ENCODE measurements around the gene SUGCT. TPM values are rescaled to one million over a fixed set of nuclear protein-coding genes. Genes with fewer than 3 reads are reported as not detected.

SUGCT gene
- total and polyA plus RNA-seq, 2 of the 8 experiments (the other 6 are each of a cell fraction or from before 2014, with no cell fraction given) = 2.8 to 5.4 TPM

DNA sequence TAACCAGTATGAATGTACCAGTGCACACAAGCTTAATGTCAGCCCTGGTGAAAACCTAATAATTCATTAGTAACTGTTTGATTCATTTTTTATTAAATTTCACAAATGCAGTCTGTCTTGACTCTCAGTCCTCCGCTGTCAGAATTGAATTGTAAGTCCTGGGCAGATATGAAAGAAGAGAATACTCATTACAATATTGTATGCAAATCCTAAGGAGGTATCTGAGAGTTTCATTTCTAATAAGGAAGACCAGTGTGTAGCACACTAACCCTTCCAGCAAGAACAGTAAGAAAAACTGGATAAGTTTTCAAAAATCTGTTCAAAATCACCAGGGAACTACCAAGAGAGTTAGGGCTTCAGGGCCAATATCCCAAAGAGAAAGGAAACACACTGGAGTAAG lies 652.1 kb downstream of the SUGCT start:
- WGBS, 2 experiments (ENCODE audit: extremely low coverage in 1 of 2, insufficient coverage in 1 of 2, insufficient read length in 1 of 2, insufficient replicate concordance in 2 of 2, low coverage in 1 of 2, low lambda C conversion rate in 2 of 2, missing lambda C conversion rate in 1 of 2) = 87% methylated on average over 1 of the region's 1 CpG; no CpG with 5 or more reads in 1 of the 2 experiments
- POLR2A ChIA-PET (ENCODE audit: partially characterized antibody) = no interaction called here

More for the DNA sequence above, 652.1 kb downstream of the SUGCT start:
- H3K4me1 ChIP-seq (replicated peaks in 1 of 4; ENCODE audit: control insufficient read depth in 3 of 4, insufficient read depth in 4 of 4, low read length in 3 of 4) = no peaks in the 10 kb centered on the region
- no peak overlapping the region for H4K91ac ChIP-seq (replicated peaks; ENCODE audit: insufficient read length, low read length)
- no peak overlapping the region for H3K9ac ChIP-seq (replicated peaks in 1 of 4; ENCODE audit: extremely low read depth in 1 of 4, low read depth in 3 of 4, low read length in 3 of 4)
- no peak overlapping the region for H3K14ac ChIP-seq (ENCODE audit: insufficient read length)
- H3K4me3 ChIP-seq (ENCODE audit: extremely low read depth in 1 of 4, insufficient read depth in 2 of 4, low read depth in 3 of 4, low read length in 4 of 4) = no peak overlapping the region
- H2AFZ ChIP-seq (ENCODE audit: low read length) = no peak overlapping the region
- H3K56ac ChIP-seq (replicated peaks; ENCODE audit: insufficient read length, low read depth, low read length) = no peak overlapping the region
- H4K20me1 ChIP-seq (replicated peaks in 1 of 2; ENCODE audit: control insufficient read depth in 1 of 2, insufficient read depth in 2 of 2, low read length in 2 of 2) = no peaks in the 10 kb centered on the region
- TF ChIP-seq EZH2 (IDR thresholded peaks at IDR 0.05; ENCODE audit: low read depth, low read length, severe bottlenecking) (no peak), FOSL1 (IDR thresholded peaks at IDR 0.05; ENCODE audit: insufficient read depth, low read depth, low read length) (no peak), RXRA (IDR thresholded peaks at IDR 0.05; ENCODE audit: insufficient read depth, low read depth, low read length) (no peak), KDM4A (IDR thresholded peaks at IDR 0.05; ENCODE audit: low read depth, low read length, severe bottlenecking) (no peak), BRCA1 (IDR thresholded peaks at IDR 0.05; ENCODE audit: low read depth, low read length) (no peak), ASH2L (IDR thresholded peaks at IDR 0.05; ENCODE audit: low read length) (no peak), TEAD4 (IDR thresholded peaks at IDR 0.05; ENCODE audit: low read depth, low read length) (no peak)
- TF ChIP-seq, protein P1, sequence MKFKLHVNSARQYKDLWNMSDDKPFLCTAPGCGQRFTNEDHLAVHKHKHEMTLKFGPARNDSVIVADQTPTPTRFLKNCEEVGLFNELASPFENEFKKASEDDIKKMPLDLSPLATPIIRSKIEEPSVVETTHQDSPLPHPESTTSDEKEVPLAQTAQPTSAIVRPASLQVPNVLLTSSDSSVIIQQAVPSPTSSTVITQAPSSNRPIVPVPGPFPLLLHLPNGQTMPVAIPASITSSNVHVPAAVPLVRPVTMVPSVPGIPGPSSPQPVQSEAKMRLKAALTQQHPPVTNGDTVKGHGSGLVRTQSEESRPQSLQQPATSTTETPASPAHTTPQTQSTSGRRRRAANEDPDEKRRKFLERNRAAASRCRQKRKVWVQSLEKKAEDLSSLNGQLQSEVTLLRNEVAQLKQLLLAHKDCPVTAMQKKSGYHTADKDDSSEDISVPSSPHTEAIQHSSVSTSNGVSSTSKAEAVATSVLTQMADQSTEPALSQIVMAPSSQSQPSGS (IDR thresholded peaks at IDR 0.05; ENCODE audit: low read length) = no peak
- H3K18ac ChIP-seq (ENCODE audit: extremely low read depth, low read length) = no peak overlapping the region
- no peak overlapping the region for H2BK20ac ChIP-seq (ENCODE audit: low read length)
- no peaks in the 10 kb centered on the region for H3K23me2 ChIP-seq (ENCODE audit: low read depth, low read length)
- no peaks in the 10 kb centered on the region for H3K27me3 ChIP-seq (replicated peaks in 1 of 4; ENCODE audit: control insufficient read depth in 3 of 4, extremely low read depth in 1 of 4, insufficient read depth in 3 of 4, low read length in 3 of 4)
- H3K4ac ChIP-seq (replicated peaks; ENCODE audit: insufficient read length, low read depth, low read length) = no peak overlapping the region
- H3K9me3 ChIP-seq (ENCODE audit: insufficient read depth in 2 of 2, low read depth in 1 of 2, low read length in 1 of 2) = no peaks in the 10 kb centered on the region
- no peaks in the 10 kb centered on the region for H3K79me1 ChIP-seq (ENCODE audit: low read depth, low read length)
- H3K4me2 ChIP-seq (ENCODE audit: insufficient read depth in 1 of 2, low read depth in 2 of 2, low read length in 2 of 2) = no peak overlapping the region
- no peak overlapping the region for H4K5ac ChIP-seq (ENCODE audit: insufficient read length, low read depth, low read length)
- H2BK120ac ChIP-seq (replicated peaks; ENCODE audit: low read depth, low read length) = no peak overlapping the region
- DNase-seq (ENCODE audit: low read depth in 1 of 2, low spot score in 2 of 2) = no peak
- no peak overlapping the region for H3K23ac ChIP-seq (ENCODE audit: insufficient read length)
- no peak overlapping the region for H4K8ac ChIP-seq (ENCODE audit: extremely low read depth, insufficient read depth, low read length)
- no peak overlapping the region for H2AK5ac ChIP-seq (ENCODE audit: low read depth, low read length)
- H2BK5ac ChIP-seq (ENCODE audit: low read depth, low read length) = no peak overlapping the region
- no peak overlapping the region for H2BK12ac ChIP-seq (ENCODE audit: low read depth, low read length)
- H3K79me2 ChIP-seq (ENCODE audit: control insufficient read depth in 1 of 2, insufficient read depth in 2 of 2, low read length in 2 of 2) = no peaks in the 10 kb centered on the region
- H3K36me3 ChIP-seq (ENCODE audit: control insufficient read depth in 2 of 4, insufficient read depth in 4 of 4, low read length in 3 of 4) = no peaks in the 10 kb centered on the region
- no peak overlapping the region for H2BK15ac ChIP-seq (ENCODE audit: low read length)
- no peak overlapping the region for H3K27ac ChIP-seq (ENCODE audit: low read depth, low read length)
- CTCF ChIA-PET (ENCODE audit: partially characterized antibody) = interaction anchor here (0.6 kb wide), 1 partner anchor 294 kb away, joined by 3 read pairs; no protein-coding TSS in a partner anchor
- no peak for FAIRE-seq
